ENCODE data around the gene NRP1. TPM values are rescaled to one million over a fixed set of nuclear protein-coding genes. Genes with fewer than 3 reads are reported as not detected.

NRP1 gene
- total RNA-seq, 2 donors from 2014 or later = 23.0 to 37.1 TPM

- H3K4me1 ChIP-seq (replicated peaks) = no peaks in the 10 kb centered on the region
- H3K36me3 ChIP-seq = no peaks in the 10 kb centered on the region
- peak overlapping the region; percentile 60 to 62 for H3K4me3 ChIP-seq
- H3K27ac ChIP-seq = peak overlapping the region in 1 of 2 donors; percentile 27
- TF ChIP-seq POLR2A (IDR thresholded peaks at IDR 0.05) = no peak
- peak; percentile 49 for TF ChIP-seq POLR2AphosphoS5 (IDR thresholded peaks at IDR 0.05)
- TF ChIP-seq, protein P1, sequence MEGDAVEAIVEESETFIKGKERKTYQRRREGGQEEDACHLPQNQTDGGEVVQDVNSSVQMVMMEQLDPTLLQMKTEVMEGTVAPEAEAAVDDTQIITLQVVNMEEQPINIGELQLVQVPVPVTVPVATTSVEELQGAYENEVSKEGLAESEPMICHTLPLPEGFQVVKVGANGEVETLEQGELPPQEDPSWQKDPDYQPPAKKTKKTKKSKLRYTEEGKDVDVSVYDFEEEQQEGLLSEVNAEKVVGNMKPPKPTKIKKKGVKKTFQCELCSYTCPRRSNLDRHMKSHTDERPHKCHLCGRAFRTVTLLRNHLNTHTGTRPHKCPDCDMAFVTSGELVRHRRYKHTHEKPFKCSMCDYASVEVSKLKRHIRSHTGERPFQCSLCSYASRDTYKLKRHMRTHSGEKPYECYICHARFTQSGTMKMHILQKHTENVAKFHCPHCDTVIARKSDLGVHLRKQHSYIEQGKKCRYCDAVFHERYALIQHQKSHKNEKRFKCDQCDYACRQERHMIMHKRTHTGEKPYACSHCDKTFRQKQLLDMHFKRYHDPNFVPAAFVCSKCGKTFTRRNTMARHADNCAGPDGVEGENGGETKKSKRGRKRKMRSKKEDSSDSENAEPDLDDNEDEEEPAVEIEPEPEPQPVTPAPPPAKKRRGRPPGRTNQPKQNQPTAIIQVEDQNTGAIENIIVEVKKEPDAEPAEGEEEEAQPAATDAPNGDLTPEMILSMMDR (IDR thresholded peaks at IDR 0.05) = no peak
- no peaks in the 10 kb centered on the region for H3K27me3 ChIP-seq (replicated peaks; ENCODE audit: insufficient read depth)
- intact Hi-C loops (cut with DNase I) = loop anchor here (1.0 to 10.0 kb wide), 5 partner anchors 140 to 1306 kb away; no protein-coding TSS in a partner anchor
- 20% methylated on average over 5 of the region's 5 CpGs for WGBS
- H3K9me3 ChIP-seq = no peaks in the 10 kb centered on the region
- DNase-seq (ENCODE audit: low spot score) = no peak
Measured at GRCh38 chr10:33332183-33333065, 2.0 kb downstream of the NRP1 start.

- DNase-seq (ENCODE audit: low spot score) = no peak
- TF ChIP-seq, protein P1 (IDR thresholded peaks at IDR 0.05) = no peak
- TF ChIP-seq POLR2AphosphoS5 (IDR thresholded peaks at IDR 0.05) (no peak), POLR2A (IDR thresholded peaks at IDR 0.05) (no peak)
- WGBS = 17% methylated on average over 2 of the region's 2 CpGs
- Histone ChIP-seq H3K27ac (no peak overlapping the region), H3K4me1 (replicated peaks) (no peaks in the 10 kb centered on the region), H3K27me3 (replicated peaks; ENCODE audit: insufficient read depth) (no peaks in the 10 kb centered on the region), H3K4me3 (peak overlapping the region in 1 of 2 donors; percentile 60), H3K9me3 (no peaks in the 10 kb centered on the region), H3K36me3 (no peaks in the 10 kb centered on the region)
- intact Hi-C loops (cut with DNase I) = loop anchor here (5.0 to 10.0 kb wide), 4 partner anchors 139 to 773 kb away; no protein-coding TSS in a partner anchor
Measured at GRCh38 chr10:33331379-33331694, 3.1 kb downstream of the NRP1 start.

GRCh38 chr10:33330543-33331378 is 3.7 kb downstream of the NRP1 start:
- DNase-seq (ENCODE audit: low spot score) = peak; percentile 82
- 11% methylated on average over 13 of the region's 13 CpGs for WGBS
- no peaks in the 10 kb centered on the region for H3K4me1 ChIP-seq (replicated peaks)
- no peak overlapping the region for H3K4me3 ChIP-seq
- H3K9me3 ChIP-seq = no peaks in the 10 kb centered on the region
- TF ChIP-seq POLR2A (IDR thresholded peaks at IDR 0.05) (no peak), POLR2AphosphoS5 (IDR thresholded peaks at IDR 0.05) (peak; percentile 60)
- TF ChIP-seq, protein P1 (IDR thresholded peaks at IDR 0.05) = peak; percentile 67 to 92 (median 81)
- no peaks in the 10 kb centered on the region for H3K27me3 ChIP-seq (replicated peaks; ENCODE audit: insufficient read depth)
- intact Hi-C loops (cut with DNase I) = loop anchor here (5.0 to 10.0 kb wide), 4 partner anchors 138 to 774 kb away; no protein-coding TSS in a partner anchor
- no peak overlapping the region for H3K27ac ChIP-seq
- no peaks in the 10 kb centered on the region for H3K36me3 ChIP-seq

DNA sequence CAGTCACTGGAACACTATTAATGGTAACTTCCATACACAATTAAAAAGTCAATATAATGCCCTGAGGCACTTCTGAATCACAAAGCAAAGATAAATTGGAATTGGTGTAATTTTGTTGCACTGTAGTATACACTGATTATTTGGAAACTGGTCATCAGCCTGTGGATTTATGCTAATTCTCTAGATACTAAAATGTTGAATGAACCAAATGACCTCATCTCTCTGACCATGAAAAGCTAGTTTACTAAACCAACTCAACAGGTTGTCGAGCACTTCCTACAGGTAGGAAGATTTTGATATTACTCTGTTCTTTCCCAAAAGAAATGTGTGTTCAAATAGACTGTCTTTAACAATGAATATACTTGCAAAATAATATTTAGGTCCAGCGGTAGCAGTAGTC is 5.3 kb downstream of the NRP1 start:
- H3K27ac ChIP-seq = no peak overlapping the region

More for the DNA sequence above, 5.3 kb downstream of the NRP1 start:
- no peak overlapping the region for H3K4me3 ChIP-seq
- no peaks in the 10 kb centered on the region for H3K9me3 ChIP-seq
- H3K36me3 ChIP-seq = no peaks in the 10 kb centered on the region
- no peaks in the 10 kb centered on the region for H3K27me3 ChIP-seq (replicated peaks; ENCODE audit: insufficient read depth)
- TF ChIP-seq, protein P1 (IDR thresholded peaks at IDR 0.05) = no peak
- TF ChIP-seq POLR2AphosphoS5 (IDR thresholded peaks at IDR 0.05) (no peak), POLR2A (IDR thresholded peaks at IDR 0.05) (no peak)
- no peaks in the 10 kb centered on the region for H3K4me1 ChIP-seq (replicated peaks)
- 90% methylated on average over 2 of the region's 2 CpGs for WGBS
- no peak for DNase-seq (ENCODE audit: low spot score)
- intact Hi-C loops (cut with DNase I) = no loop called here
